ENCODE results near the gene MIA3. TPM values are rescaled to one million over a fixed set of nuclear protein-coding genes. Genes with fewer than 3 reads are reported as not detected.

Gene MIA3
- total RNA-seq, 4 donors from 2014 or later, result 25.1 to 57.5 (median 31.5) TPM

GRCh38 chr1:222706815-222707214, 88.9 kb downstream of the MIA3 start:
- no peak overlapping the region for H3K4me3 ChIP-seq (ENCODE audit: low read depth, poor library complexity, severe bottlenecking)
- no peak for DNase-seq (ENCODE audit: low spot score in 2 of 2)
- intact Hi-C loops (cut with DNase I; ENCODE audit: low total_unique reads), result no loop called here
- TF ChIP-seq, protein P1, sequence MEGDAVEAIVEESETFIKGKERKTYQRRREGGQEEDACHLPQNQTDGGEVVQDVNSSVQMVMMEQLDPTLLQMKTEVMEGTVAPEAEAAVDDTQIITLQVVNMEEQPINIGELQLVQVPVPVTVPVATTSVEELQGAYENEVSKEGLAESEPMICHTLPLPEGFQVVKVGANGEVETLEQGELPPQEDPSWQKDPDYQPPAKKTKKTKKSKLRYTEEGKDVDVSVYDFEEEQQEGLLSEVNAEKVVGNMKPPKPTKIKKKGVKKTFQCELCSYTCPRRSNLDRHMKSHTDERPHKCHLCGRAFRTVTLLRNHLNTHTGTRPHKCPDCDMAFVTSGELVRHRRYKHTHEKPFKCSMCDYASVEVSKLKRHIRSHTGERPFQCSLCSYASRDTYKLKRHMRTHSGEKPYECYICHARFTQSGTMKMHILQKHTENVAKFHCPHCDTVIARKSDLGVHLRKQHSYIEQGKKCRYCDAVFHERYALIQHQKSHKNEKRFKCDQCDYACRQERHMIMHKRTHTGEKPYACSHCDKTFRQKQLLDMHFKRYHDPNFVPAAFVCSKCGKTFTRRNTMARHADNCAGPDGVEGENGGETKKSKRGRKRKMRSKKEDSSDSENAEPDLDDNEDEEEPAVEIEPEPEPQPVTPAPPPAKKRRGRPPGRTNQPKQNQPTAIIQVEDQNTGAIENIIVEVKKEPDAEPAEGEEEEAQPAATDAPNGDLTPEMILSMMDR (IDR thresholded peaks at IDR 0.05), result no peak
- no peak for TF ChIP-seq POLR2A (IDR thresholded peaks at IDR 0.05)
- WGBS, 2 donors, result 73 to 96% methylated on average over 4 of the region's 4 CpGs

DNA sequence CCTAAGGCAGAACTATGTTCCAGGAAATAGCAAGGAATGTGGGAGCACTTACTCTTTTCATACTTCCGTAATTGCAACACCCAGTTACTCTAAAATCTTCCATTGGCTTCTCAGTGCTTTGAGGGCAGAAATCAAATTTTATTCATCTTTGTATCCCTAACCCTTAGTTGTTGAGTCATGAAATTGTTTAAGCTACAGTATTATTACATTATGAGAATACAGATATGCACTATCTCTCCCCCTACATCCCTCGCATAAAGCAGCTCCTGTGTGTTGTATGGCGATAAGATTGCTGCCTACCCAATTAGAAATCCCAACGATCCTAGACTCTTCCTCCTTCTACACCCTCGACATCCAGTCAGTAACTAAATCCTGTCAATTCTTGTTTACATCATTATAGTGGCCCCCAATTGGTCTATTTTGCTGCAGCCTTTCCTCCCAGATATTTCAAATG, 91.8 kb downstream of the MIA3 start:
- intact Hi-C loops (cut with DNase I; ENCODE audit: low total_unique reads), result no loop called here
- WGBS, 2 donors, result 81 to 90% methylated on average over 5 of the region's 5 CpGs
- TF ChIP-seq, protein P1 (IDR thresholded peaks at IDR 0.05), result no peak
- TF ChIP-seq POLR2A (IDR thresholded peaks at IDR 0.05), result no peak
- no peak overlapping the region for H3K4me3 ChIP-seq (ENCODE audit: low read depth, poor library complexity, severe bottlenecking)
- no peak for DNase-seq (ENCODE audit: low spot score in 2 of 2)

GRCh38 chr1:222711319-222712252, 93.7 kb downstream of the MIA3 start:
- 1% methylated on average over 33 to 37 of the region's 42 CpGs for WGBS, 2 donors
- intact Hi-C loops (cut with DNase I; ENCODE audit: low total_unique reads), result no loop called here

DNA sequence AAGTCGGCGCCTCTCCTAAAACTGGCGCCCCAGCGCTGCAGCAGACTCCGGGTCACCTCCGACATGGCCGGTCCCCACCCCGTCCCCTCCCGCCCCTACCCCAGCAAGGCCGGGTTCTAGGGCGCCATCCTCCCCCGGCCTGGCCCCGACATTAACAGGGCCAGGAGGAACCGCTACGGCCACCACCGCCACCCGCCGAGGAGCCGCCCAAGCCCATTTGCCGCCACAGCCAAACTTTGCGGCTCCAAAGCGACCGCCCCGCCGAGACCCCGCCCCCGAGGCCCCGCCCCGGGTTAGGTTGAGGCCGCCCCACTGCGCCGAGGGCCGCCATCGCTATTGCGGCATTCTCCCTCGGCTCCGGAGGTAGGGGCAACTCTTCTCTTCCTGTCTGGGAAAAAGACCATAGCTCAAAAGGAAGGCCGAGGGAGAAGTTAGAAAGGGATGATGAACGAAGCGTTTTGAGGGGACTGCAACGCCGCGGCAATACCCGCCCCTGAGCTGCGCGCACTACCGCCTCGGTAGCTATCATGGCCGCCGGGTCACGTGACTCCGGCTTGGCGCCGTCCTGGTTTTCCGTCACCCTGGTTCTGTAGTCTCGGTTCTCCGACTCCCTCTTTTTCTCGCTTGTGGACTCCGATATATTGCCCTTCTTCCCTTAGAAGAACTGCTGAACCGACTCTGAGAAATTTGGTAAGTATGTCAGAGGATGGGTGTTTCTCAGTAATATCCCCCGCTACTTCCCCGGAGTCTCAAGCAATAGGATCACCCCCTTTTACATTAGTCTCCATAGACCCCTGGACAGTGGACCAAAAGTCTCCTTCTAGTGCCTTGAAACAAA, 94.6 kb downstream of the MIA3 start, which contains the start of the genes AIDA and BROX:
Gene AIDA (minus strand): TSS at position 239 of the 838 bp plus-strand sequence. CDS start 174 bp downstream, at position 65.
Gene BROX (plus strand): TSS at position 312 of the 838 bp plus-strand sequence. CDS start 3,136 bp downstream, outside the sequence.
- DNase-seq (ENCODE audit: low spot score in 2 of 2), result peak; percentile 92 to 99
- H3K4me3 ChIP-seq (ENCODE audit: low read depth, poor library complexity, severe bottlenecking), result peak within 1 kb of the TSS; percentile 86
- intact Hi-C loops (cut with DNase I; ENCODE audit: low total_unique reads), result no loop called here
- 0% methylated on average over 27 to 43 of the region's 62 CpGs for WGBS, 2 donors
- no peak for TF ChIP-seq POLR2A (IDR thresholded peaks at IDR 0.05)
- TF ChIP-seq, protein P1 (IDR thresholded peaks at IDR 0.05), result no peak

More at GRCh38 chr1:222711319-222712252, 93.7 kb downstream of the MIA3 start:
- peak overlapping the region; percentile 68 for H3K4me3 ChIP-seq (ENCODE audit: low read depth, poor library complexity, severe bottlenecking)
- TF ChIP-seq POLR2A (IDR thresholded peaks at IDR 0.05), result no peak
- TF ChIP-seq, protein P1 (IDR thresholded peaks at IDR 0.05), result no peak
- peak; percentile 56 to 91 for DNase-seq (ENCODE audit: low spot score in 2 of 2)

DNA sequence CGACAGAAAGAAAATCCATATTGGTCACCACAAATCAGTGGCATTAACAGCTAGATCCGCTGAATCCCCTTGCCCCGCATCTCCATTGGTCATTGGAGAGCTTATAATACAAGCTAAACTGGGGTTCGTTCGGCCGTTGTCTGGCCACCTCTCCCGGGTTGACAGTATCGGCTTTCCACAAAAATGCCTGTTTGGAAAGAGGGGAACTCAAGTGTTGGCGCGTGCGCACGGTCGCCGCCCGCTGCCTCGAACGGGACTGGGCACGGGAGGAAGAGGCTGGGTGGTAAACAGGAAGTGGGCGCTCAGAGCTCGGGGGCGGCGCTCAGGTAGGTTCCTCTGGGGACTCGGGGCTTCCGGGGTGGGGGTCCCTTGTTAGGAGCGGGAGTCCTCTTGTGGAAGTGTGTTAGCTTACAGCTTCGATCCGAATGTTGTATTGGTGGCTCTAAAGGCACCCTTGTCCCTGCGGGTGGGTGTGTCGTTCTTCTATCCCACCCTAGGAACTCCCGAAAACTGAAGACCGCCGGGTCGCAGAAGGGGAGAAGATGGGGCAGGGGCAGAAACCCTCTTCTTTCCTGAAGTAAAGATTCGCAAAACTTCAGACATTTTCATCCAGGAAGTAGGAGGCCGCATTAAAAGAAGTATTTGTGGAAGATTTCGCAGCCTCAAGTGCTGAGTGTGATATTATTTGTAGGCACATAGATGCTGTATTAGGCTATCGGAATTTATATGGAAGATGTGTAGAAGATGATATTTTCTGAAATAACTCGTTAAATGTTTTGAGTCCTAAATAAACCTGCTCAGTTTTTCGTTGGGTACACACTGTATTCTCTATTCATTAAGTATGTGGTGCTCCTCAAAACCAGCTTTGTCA, 95.4 kb downstream of the MIA3 start:
- peak overlapping the region; percentile 86 for H3K4me3 ChIP-seq (ENCODE audit: low read depth, poor library complexity, severe bottlenecking)
- WGBS, 2 donors, result 0 to 1% methylated on average over 39 of the region's 39 CpGs
- peak; percentile 94 to 98 for DNase-seq (ENCODE audit: low spot score in 2 of 2)
- TF ChIP-seq POLR2A (IDR thresholded peaks at IDR 0.05), result no peak
- TF ChIP-seq, protein P1 (IDR thresholded peaks at IDR 0.05), result no peak
- intact Hi-C loops (cut with DNase I; ENCODE audit: low total_unique reads), result no loop called here

Measured in lower leg skin (tissue), 4 donors.